Neural cell (in vitro differentiated cells): ENCODE data around the gene ZNF22. TPM values are rescaled to one million over a fixed set of nuclear protein-coding genes. Genes with fewer than 3 reads are reported as not detected.

ENCODE experiments used
- H2AFZ ChIP-seq: fragments of 200-600, 300-800 bp; sonication (generic), shearing (Covaris generic); 2 replicates; pipeline ENCODE4 v1.6.0; 2014; ENCODE audit warnings: low read depth, mild to moderate bottlenecking, antibody characterized with exemption, low read length, moderate library complexity
- H3F3A ChIP-seq: fragments of 200-600 bp; shearing (Covaris generic); 2 replicates; pipeline ENCODE4 v1.6.1; 2016; ENCODE audit warnings: mild to moderate bottlenecking, moderate library complexity, mixed read lengths, antibody characterized with exemption, low read length; ENCODE audit not compliant: insufficient read depth, poor library complexity, severe bottlenecking
- H3K27ac ChIP-seq: fragments of 200-600, 300-800 bp; sonication (generic), shearing (Covaris generic); 2 replicates; pipeline ENCODE4 v1.5.1; 2014; ENCODE audit warnings: mild to moderate bottlenecking, low read length, moderate library complexity
- H3K27me3 ChIP-seq: fragments of 300-800, 200-600 bp; sonication (generic), shearing (Covaris generic); 2 replicates; pipeline ENCODE4 v1.6.0; 2014; ENCODE audit warnings: mild to moderate bottlenecking, low read depth, low read length, moderate library complexity; ENCODE audit not compliant: insufficient read depth
- H3K36me3 ChIP-seq: fragments of 300-800, 200-600 bp; sonication (generic), shearing (Covaris generic); 2 replicates; pipeline ENCODE4 v1.5.1; 2014; ENCODE audit warnings: mild to moderate bottlenecking, antibody characterized with exemption, low read length, moderate library complexity; ENCODE audit not compliant: insufficient read depth
- H3K4me2 ChIP-seq: fragments of 300-800, 200-600 bp; sonication (generic), shearing (Covaris generic); 2 replicates; pipeline ENCODE4 v1.6.0; 2014; ENCODE audit warnings: mild to moderate bottlenecking, low read length
- H3K4me3 ChIP-seq: fragments of 300-800, 200-600 bp; sonication (generic), shearing (Covaris generic); 2 replicates; pipeline ENCODE4 v1.5.1; 2014; ENCODE audit warnings: mild to moderate bottlenecking, low read length, moderate library complexity
- H3K79me2 ChIP-seq: fragments of 200-600 bp; shearing (Covaris generic); replicated peaks from 2 replicates; pipeline ENCODE4 v1.6.0; 2014; ENCODE audit warnings: mild to moderate bottlenecking, low read length, moderate library complexity; ENCODE audit not compliant: insufficient read depth
- H3K9ac ChIP-seq: fragments of 300-800, 200-600 bp; sonication (generic), shearing (Covaris generic); 2 replicates; pipeline ENCODE4 v1.6.1; 2016; ENCODE audit warnings: mild to moderate bottlenecking, low read length, mixed read lengths
- H3K9me2 ChIP-seq: fragments of 200-600 bp; shearing (Covaris generic); 2 replicates; pipeline ENCODE4 v1.6.1; 2016; ENCODE audit warnings: mild to moderate bottlenecking, low read length, mixed read lengths; ENCODE audit not compliant: insufficient read depth
- H3K9me3 ChIP-seq: fragments of 200-600, 300-800 bp; sonication (generic), shearing (Covaris generic); 2 replicates; pipeline ENCODE4 v1.6.1; 2016; ENCODE audit warnings: mild to moderate bottlenecking, mixed run types, low read length, moderate library complexity, mixed read lengths
- H4K20me1 ChIP-seq: fragments of 200-600 bp; shearing (Covaris generic); 2 replicates; pipeline ENCODE4 v1.6.1; 2016; ENCODE audit warnings: mild to moderate bottlenecking, mixed run types; ENCODE audit not compliant: insufficient read depth
- CTCF ChIP-seq: fragments of 450-650 bp; IDR thresholded peaks from 2 replicates; pipeline ENCODE4 v1.5.1; 2014; ENCODE audit warnings: antibody characterized with exemption, mild to moderate bottlenecking, moderate library complexity; ENCODE audit not compliant: poor library complexity, severe bottlenecking
- EP300 ChIP-seq: fragments of 450-650 bp; conservative IDR thresholded peaks from 2 replicates; pipeline ENCODE4 v1.6.1; 2014; ENCODE audit warnings: antibody characterized with exemption, mild to moderate bottlenecking, moderate library complexity; ENCODE audit not compliant: poor library complexity, severe bottlenecking
- EZH2 ChIP-seq: fragments of 200-600, 300-800 bp; shearing (Covaris generic), sonication (generic); IDR thresholded peaks from 2 replicates; pipeline ENCODE4 v1.6.1; 2014; ENCODE audit warnings: antibody characterized with exemption, low read length, borderline replicate concordance, mild to moderate bottlenecking; ENCODE audit not compliant: insufficient read depth, poor library complexity, severe bottlenecking
- MXI1 ChIP-seq: fragments of 450-650 bp; conservative IDR thresholded peaks from 2 replicates; pipeline ENCODE4 v1.6.1; 2014; ENCODE audit warnings: antibody characterized with exemption, mild to moderate bottlenecking; ENCODE audit not compliant: poor library complexity, severe bottlenecking
- POLR2AphosphoS5 ChIP-seq: IDR thresholded peaks from 2 replicates; pipeline ENCODE4 v1.6.1; 2012
- RAD21 ChIP-seq: fragments of 450-650 bp; conservative IDR thresholded peaks from 2 replicates; pipeline ENCODE4 v1.6.1; 2014; ENCODE audit warnings: antibody characterized with exemption, mild to moderate bottlenecking, moderate library complexity
- REST ChIP-seq: IDR thresholded peaks from 2 replicates; pipeline ENCODE4 v1.6.1; 2012; ENCODE audit warnings: borderline replicate concordance
- SMC3 ChIP-seq: fragments of 450-650 bp; conservative IDR thresholded peaks from 2 replicates; pipeline ENCODE4 v1.6.1; 2014; ENCODE audit warnings: antibody characterized with exemption, mild to moderate bottlenecking, moderate library complexity; ENCODE audit not compliant: poor library complexity
- TAF1 ChIP-seq: IDR thresholded peaks from 2 replicates; pipeline ENCODE4 v1.6.1; 2012; ENCODE audit warnings: low read depth
- polyA plus RNA-seq: library from polyadenylated mRNA; depleted of rRNA; stranded (reverse); fragments of >200 nt; gene quantifications from 2 replicates; pipeline ENCODE4 v1.2.3, GENCODE V29; 2014

ZNF22 gene
- polyA plus RNA-seq, 1 donor from 2014 or later = 32.9 TPM

GRCh38 chr10:44965651-44966097, 35.0 kb upstream of the ZNF22 start:
- no peaks in the 10 kb centered on the region for H3K27me3 ChIP-seq
- H3K4me2 ChIP-seq = no peak overlapping the region
- no peak overlapping the region for H3K4me3 ChIP-seq
- no peaks in the 10 kb centered on the region for H3K9me2 ChIP-seq
- no peaks in the 10 kb centered on the region for H3F3A ChIP-seq
- no peaks in the 10 kb centered on the region for H3K36me3 ChIP-seq
- H3K9ac ChIP-seq = no peak overlapping the region
- H3K9me3 ChIP-seq = no peaks in the 10 kb centered on the region
- H4K20me1 ChIP-seq = no peaks in the 10 kb centered on the region
- no peaks in the 10 kb centered on the region for H3K79me2 ChIP-seq
- no peak overlapping the region for H2AFZ ChIP-seq
- TF ChIP-seq EZH2 (no peak), TAF1 (no peak), CTCF (no peak), EP300 (no peak), RAD21 (no peak), SMC3 (no peak), MXI1 (no peak), REST (no peak), POLR2AphosphoS5 (no peak)
- H3K27ac ChIP-seq = no peak overlapping the region

- Histone ChIP-seq H4K20me1 (no peaks in the 10 kb centered on the region), H3K9me3 (no peaks in the 10 kb centered on the region), H3K27ac (no peak overlapping the region), H3F3A (no peaks in the 10 kb centered on the region), H3K27me3 (no peaks in the 10 kb centered on the region), H3K9me2 (no peaks in the 10 kb centered on the region), H3K9ac (no peak overlapping the region), H3K36me3 (no peaks in the 10 kb centered on the region), H3K4me3 (no peak overlapping the region), H2AFZ (no peak overlapping the region), H3K79me2 (no peaks in the 10 kb centered on the region), H3K4me2 (no peak overlapping the region)
- TF ChIP-seq CTCF (no peak), MXI1 (no peak), SMC3 (no peak), POLR2AphosphoS5 (no peak), EZH2 (no peak), EP300 (no peak), RAD21 (no peak), TAF1 (no peak), REST (no peak)
Observed at GRCh38 chr10:44966129-44966815, 34.5 kb upstream of the ZNF22 start.
